GM19240 (cell line): Measurements from ENCODE around the gene ZNF420.

ENCODE experiments used
- DNase-seq: peaks from one replicate; pipeline ENCODE4 v3.0.0; 2011; ENCODE audit warnings: low spot score; ENCODE audit not compliant: insufficient read length

Gene ZNF420

GRCh38 chr19:37148214-37148613, 70.0 kb downstream of the ZNF420 start:
- DNase-seq: no peak

DNA sequence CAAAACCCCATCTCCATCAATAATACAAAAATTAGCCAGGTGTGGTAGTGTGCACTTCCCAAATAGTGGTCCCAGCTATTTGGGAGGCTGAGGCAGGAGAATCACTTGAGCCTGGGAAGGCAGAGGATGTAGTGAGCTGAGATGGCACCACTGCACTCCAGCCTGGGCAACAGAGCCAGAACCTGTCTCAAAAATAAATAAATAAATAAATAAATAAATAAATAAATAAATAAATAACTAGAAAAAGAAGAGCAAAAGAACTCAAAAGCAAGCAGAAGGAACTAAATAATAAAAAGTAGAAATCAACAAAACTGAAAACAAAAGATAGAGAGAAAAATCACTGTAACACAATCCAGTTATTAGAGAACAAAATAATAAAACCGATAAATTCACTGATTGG, 81.9 kb downstream of the ZNF420 start:
- no peak for DNase-seq

- DNase-seq: no peak
Observed at GRCh38 chr19:37165635-37166034, 87.4 kb downstream of the ZNF420 start.

- peak; percentile 69 for DNase-seq
Observed at GRCh38 chr19:37172368-37173366, 94.4 kb downstream of the ZNF420 start, which contains the start of gene ZNF585A. Gene ZNF585A, minus strand, starts transcription at chr19:37172695. Its CDS starts 2,785 bp downstream, at chr19:37169910.
